H9 (cell line): Measurements from ENCODE around the gene PGLYRP4. TPM values are rescaled to one million over a fixed set of nuclear protein-coding genes. Genes with fewer than 3 reads are reported as not detected.

Experiments used
- DNase-seq: peaks from one replicate; pipeline ENCODE4 v3.0.0-alpha.2; 2017
- H2AFZ ChIP-seq: one replicate; pipeline ENCODE4 v1.6.1; 2013; ENCODE audit warnings: mild to moderate bottlenecking, low read length, control low read depth, moderate library complexity
- H2AK5ac ChIP-seq: 2 replicates; pipeline ENCODE4 v1.6.1; 2013; ENCODE audit warnings: low read length, control low read depth, mixed read lengths; ENCODE audit not compliant: insufficient read length
- H2BK120ac ChIP-seq: one replicate; pipeline ENCODE4 v1.6.1; 2013; ENCODE audit warnings: low read depth, mild to moderate bottlenecking, low read length, control low read depth, inconsistent platforms; ENCODE audit not compliant: poor library complexity, severe bottlenecking
- H2BK12ac ChIP-seq: 2 replicates; pipeline ENCODE4 v1.6.1; 2013; ENCODE audit warnings: low read length, control low read depth, mixed read lengths, low read depth; ENCODE audit not compliant: insufficient read length
- H2BK15ac ChIP-seq: 2 replicates; pipeline ENCODE4 v1.6.1; 2013; ENCODE audit warnings: low read depth, low read length, control low read depth
- H2BK20ac ChIP-seq: one replicate; pipeline ENCODE4 v1.6.1; 2013; ENCODE audit warnings: low read depth, mild to moderate bottlenecking, low read length, control low read depth, inconsistent platforms; ENCODE audit not compliant: poor library complexity, severe bottlenecking
- H2BK5ac ChIP-seq: 2 replicates; pipeline ENCODE4 v1.6.1; 2013; ENCODE audit warnings: low read length, control low read depth, mixed read lengths; ENCODE audit not compliant: insufficient read length
- H3K14ac ChIP-seq: 2 replicates; pipeline ENCODE4 v1.6.1; 2013; ENCODE audit warnings: low read length, control low read depth; ENCODE audit not compliant: insufficient read depth
- H3K18ac ChIP-seq: 2 replicates; pipeline ENCODE4 v1.6.1; 2013; ENCODE audit warnings: low read depth, mild to moderate bottlenecking, mixed read lengths, low read length, control low read depth; ENCODE audit not compliant: insufficient read length
- H3K23ac ChIP-seq: 2 replicates; pipeline ENCODE4 v1.6.1; 2013; ENCODE audit warnings: low read length, control low read depth, mixed read lengths, low read depth; ENCODE audit not compliant: insufficient read length
- H3K23me2 ChIP-seq: 2 replicates; pipeline ENCODE4 v1.6.1; 2013; ENCODE audit warnings: low read depth, mild to moderate bottlenecking, mixed read lengths, low read length, control low read depth; ENCODE audit not compliant: insufficient read length, poor library complexity, severe bottlenecking
- H3K27ac ChIP-seq: 2 replicates; pipeline ENCODE4 v1.5.1; 2013; ENCODE audit warnings: low read length, control low read depth, mixed read lengths, low read depth; ENCODE audit not compliant: insufficient read length
- H3K27me3 ChIP-seq: 2 replicates; pipeline ENCODE4 v1.6.1; 2013; ENCODE audit warnings: low read length, control low read depth, inconsistent platforms; ENCODE audit not compliant: insufficient read depth
- H3K4ac ChIP-seq: 2 replicates; pipeline ENCODE4 v1.6.1; 2013; ENCODE audit warnings: low read depth, mild to moderate bottlenecking, control low read depth, inconsistent platforms, low read length, moderate library complexity
- H3K4me1 ChIP-seq: 2 replicates; pipeline ENCODE4 v1.6.1; 2013; ENCODE audit warnings: low read length, control low read depth, inconsistent platforms; ENCODE audit not compliant: insufficient read depth
- H3K4me2 ChIP-seq: 2 replicates; pipeline ENCODE4 v1.6.1; 2013; ENCODE audit warnings: low read length, control low read depth, mixed read lengths; ENCODE audit not compliant: insufficient read length, insufficient read depth
- H3K56ac ChIP-seq: 2 replicates; pipeline ENCODE4 v1.6.1; 2013; ENCODE audit warnings: low read depth, mild to moderate bottlenecking, mixed read lengths, low read length, control low read depth; ENCODE audit not compliant: insufficient read length
- H3K79me1 ChIP-seq: 2 replicates; pipeline ENCODE4 v1.6.1; 2013; ENCODE audit warnings: low read depth, mild to moderate bottlenecking, moderate library complexity, low read length, control low read depth, inconsistent platforms; ENCODE audit not compliant: insufficient read depth, poor library complexity, severe bottlenecking
- H3K79me2 ChIP-seq: 2 replicates; pipeline ENCODE4 v1.6.1; 2013; ENCODE audit warnings: low read length, control low read depth, inconsistent platforms; ENCODE audit not compliant: insufficient read depth
- H3K9ac ChIP-seq: 2 replicates; pipeline ENCODE4 v1.6.1; 2013; ENCODE audit warnings: low read length, control low read depth, mixed read lengths; ENCODE audit not compliant: insufficient read length; ENCODE audit errors: extremely low read depth
- H3K9me3 ChIP-seq: one replicate; pipeline ENCODE4 v1.6.1; 2013; ENCODE audit warnings: low read depth, low read length, inconsistent platforms; ENCODE audit not compliant: control insufficient read depth
- H3T11ph ChIP-seq: one replicate; pipeline ENCODE4 v1.6.1; 2013; ENCODE audit warnings: mild to moderate bottlenecking, low read length, control low read depth, inconsistent platforms
- H4K20me1 ChIP-seq: one replicate; pipeline ENCODE4 v1.6.1; 2013; ENCODE audit not compliant: control insufficient read depth, insufficient read length, insufficient read depth
- H4K5ac ChIP-seq: 2 replicates; pipeline ENCODE4 v1.6.1; 2013; ENCODE audit warnings: low read depth, mild to moderate bottlenecking, mixed read lengths, low read length, control low read depth; ENCODE audit not compliant: insufficient read length
- H4K8ac ChIP-seq: replicated peaks from 2 replicates; pipeline ENCODE4 v1.6.1; 2013; ENCODE audit warnings: low read length, control low read depth, mixed read lengths, low read depth; ENCODE audit not compliant: insufficient read length
- H4K91ac ChIP-seq: 2 replicates; pipeline ENCODE4 v1.6.1; 2013; ENCODE audit warnings: low read depth, mild to moderate bottlenecking, moderate library complexity, mixed read lengths, low read length, control low read depth; ENCODE audit not compliant: insufficient read length
- H3K27ac Mint-ChIP-seq, 3 experiments: 2 replicates in 2 of 3; 3 replicates in 1 of 3; pipeline ENCODE4 v1.8.0; 2020 to 2021; ENCODE audit warnings: mixed read lengths in 3 of 3, mild to moderate bottlenecking in 1 of 3, moderate library complexity in 1 of 3
- H3K27me3 Mint-ChIP-seq: 2 replicates; pipeline ENCODE4 v1.8.0; 2021; ENCODE audit warnings: low read depth, mild to moderate bottlenecking, moderate library complexity, mixed read lengths
- H3K36me3 Mint-ChIP-seq, 3 experiments: 2 replicates in 2 of 3; 3 replicates in 1 of 3; pipeline ENCODE4 v1.8.0; 2020 to 2021; ENCODE audit warnings: low read depth in 3 of 3, mixed read lengths in 3 of 3; ENCODE audit not compliant: insufficient read depth in 1 of 3
- H3K4me1 Mint-ChIP-seq, 2 experiments: 2 replicates each; pipeline ENCODE4 v1.8.0; 2020; ENCODE audit warnings: mixed read lengths in 2 of 2
- H3K4me3 Mint-ChIP-seq, 2 experiments: 2 replicates in 1 of 2; 3 replicates in 1 of 2; pipeline ENCODE4 v1.8.0; 2020 to 2021; ENCODE audit warnings: mild to moderate bottlenecking in 2 of 2, mixed read lengths in 2 of 2, moderate library complexity in 1 of 2
- H3K9me3 Mint-ChIP-seq, 2 experiments: 2 replicates in 1 of 2; 3 replicates in 1 of 2; pipeline ENCODE4 v1.8.0; 2020; ENCODE audit warnings: mild to moderate bottlenecking in 2 of 2, mixed read lengths in 2 of 2, moderate library complexity in 1 of 2
- WGBS: extraction: QIAGEN DNeasy Blood & Tissue Kit; methylation state at CpG from one replicate; pipeline ENCODE4 v1.1.7; 2013; ENCODE audit warnings: missing lambda C conversion rate, low lambda C conversion rate, mixed read lengths; ENCODE audit not compliant: insufficient read length; ENCODE audit errors: extremely low coverage; 5-methylcytosine and 5-hydroxymethylcytosine counted together
- total RNA-seq: library from RNA; stranded (reverse); gene quantifications from 2 replicates; pipeline ENCODE4 v1.2.1, GENCODE V29; 2021
- TF ChIP-seq, protein P1 (sequence below): fragments of 200-600 bp; sonication (generic); conservative IDR thresholded peaks from 3 replicates; pipeline ENCODE4 v1.8.0; 2021; ENCODE audit warnings: antibody characterized with exemption, mild to moderate bottlenecking

Gene PGLYRP4
- total RNA-seq, 1 experiment from 2014 or later: not detected

DNA sequence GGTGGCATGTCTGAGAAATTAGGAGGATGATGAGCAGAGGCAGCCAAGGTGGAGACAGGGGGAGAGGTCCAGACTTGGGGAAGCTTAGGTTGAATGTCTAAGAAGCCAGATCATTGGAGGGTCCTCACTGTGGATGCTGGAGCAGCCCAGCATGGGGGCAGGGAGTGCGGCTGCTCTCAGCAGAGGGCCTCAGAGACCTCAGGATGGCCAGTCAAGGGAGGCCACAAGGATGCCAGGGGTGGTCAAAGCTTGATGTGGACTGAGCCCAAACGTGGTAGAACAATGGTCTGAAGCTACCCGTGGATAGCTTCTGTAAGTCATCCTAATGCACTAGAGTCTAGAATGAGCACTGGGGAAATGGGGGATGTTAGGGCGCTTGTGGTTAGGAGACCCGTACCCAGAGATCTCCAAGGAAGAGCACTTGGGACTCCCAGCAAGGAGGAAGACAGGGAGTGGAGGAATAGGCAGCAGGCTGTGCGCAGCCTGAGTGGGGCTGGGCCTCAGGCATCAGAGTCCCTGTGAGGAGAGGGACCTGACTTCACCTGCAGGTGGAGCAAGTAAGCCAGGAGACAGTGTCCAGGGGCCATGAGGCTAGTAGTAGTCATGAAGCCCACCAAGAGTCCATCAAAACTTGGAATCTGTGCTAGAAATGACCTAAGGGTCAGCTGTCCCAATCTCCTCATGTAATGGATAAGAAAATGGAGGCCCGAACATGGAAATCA is 4.7 kb upstream of the PGLYRP4 start:
- Histone ChIP-seq H3K23ac (no peak overlapping the region), H3K9me3 (no peaks in the 10 kb centered on the region), H3K18ac (no peak overlapping the region), H4K91ac (no peak overlapping the region), H3T11ph (no peak overlapping the region), H2AFZ (no peak overlapping the region), H2AK5ac (no peak overlapping the region), H3K9ac (no peak overlapping the region), H3K23me2 (no peaks in the 10 kb centered on the region), H3K4me2 (no peak overlapping the region), H4K20me1 (no peaks in the 10 kb centered on the region), H3K4me1 (no peaks in the 10 kb centered on the region), H3K27me3 (no peaks in the 10 kb centered on the region), H2BK20ac (no peak overlapping the region), H2BK15ac (no peak overlapping the region), H2BK12ac (no peak overlapping the region), H3K56ac (no peak overlapping the region), H4K8ac (no peak overlapping the region), H2BK5ac (no peak overlapping the region), H3K14ac (no peak overlapping the region; the same call in 1 of the 2 replicates), H3K79me1 (no peaks in the 10 kb centered on the region), H4K5ac (no peak overlapping the region), H3K27ac (no peak overlapping the region), H3K79me2 (no peaks in the 10 kb centered on the region), H2BK120ac (no peak overlapping the region), H3K4ac (no peak overlapping the region)
- no CpG with 5 or more reads among the region's 7 CpGs for WGBS
- Mint-ChIP-seq H3K4me3 (no peak overlapping the region), H3K27ac (no peak overlapping the region), H3K27me3 (peaks cover 17% of the 10 kb centered on the region), H3K4me1 (no peaks in the 10 kb centered on the region), H3K9me3 (peaks cover 0 to 4% of the 10 kb centered on the region in 2 experiments; a peak in 2 of 5 replicates), H3K36me3 (no peaks in the 10 kb centered on the region; a peak in 1 of 7 replicates)
- peak; percentile 70 for DNase-seq
- TF ChIP-seq, protein P1, sequence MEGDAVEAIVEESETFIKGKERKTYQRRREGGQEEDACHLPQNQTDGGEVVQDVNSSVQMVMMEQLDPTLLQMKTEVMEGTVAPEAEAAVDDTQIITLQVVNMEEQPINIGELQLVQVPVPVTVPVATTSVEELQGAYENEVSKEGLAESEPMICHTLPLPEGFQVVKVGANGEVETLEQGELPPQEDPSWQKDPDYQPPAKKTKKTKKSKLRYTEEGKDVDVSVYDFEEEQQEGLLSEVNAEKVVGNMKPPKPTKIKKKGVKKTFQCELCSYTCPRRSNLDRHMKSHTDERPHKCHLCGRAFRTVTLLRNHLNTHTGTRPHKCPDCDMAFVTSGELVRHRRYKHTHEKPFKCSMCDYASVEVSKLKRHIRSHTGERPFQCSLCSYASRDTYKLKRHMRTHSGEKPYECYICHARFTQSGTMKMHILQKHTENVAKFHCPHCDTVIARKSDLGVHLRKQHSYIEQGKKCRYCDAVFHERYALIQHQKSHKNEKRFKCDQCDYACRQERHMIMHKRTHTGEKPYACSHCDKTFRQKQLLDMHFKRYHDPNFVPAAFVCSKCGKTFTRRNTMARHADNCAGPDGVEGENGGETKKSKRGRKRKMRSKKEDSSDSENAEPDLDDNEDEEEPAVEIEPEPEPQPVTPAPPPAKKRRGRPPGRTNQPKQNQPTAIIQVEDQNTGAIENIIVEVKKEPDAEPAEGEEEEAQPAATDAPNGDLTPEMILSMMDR: peak; percentile 65
